KOPT-K1 (cell line): ENCODE data around the gene AKAP13.
"Not testable (repeated sequence)": the region's sequence is repeated elsewhere in the genome, so short reads cannot be mapped to it uniquely, and the experiment has no call there.

ENCODE experiments used
- H3K27ac ChIP-seq: fragments of 200-600 bp; sonication (generic); 2 replicates; pipeline ENCODE4 v1.5.1; 2016; ENCODE audit warnings: antibody characterized with exemption, mild to moderate bottlenecking, low read depth, low read length; ENCODE audit not compliant: poor library complexity, severe bottlenecking
- H3K36me3 ChIP-seq: fragments of 200-600 bp; sonication (generic); 2 replicates; pipeline ENCODE4 v1.5.1; 2017; ENCODE audit warnings: antibody characterized with exemption, mild to moderate bottlenecking, low read length, moderate library complexity; ENCODE audit not compliant: insufficient read depth
- H3K9me3 ChIP-seq: fragments of 200-600 bp; sonication (generic); 2 replicates; pipeline ENCODE4 v1.5.1; 2017; ENCODE audit warnings: antibody characterized with exemption, low read length, mild to moderate bottlenecking; ENCODE audit not compliant: insufficient read depth, poor library complexity, severe bottlenecking

Gene AKAP13

DNA sequence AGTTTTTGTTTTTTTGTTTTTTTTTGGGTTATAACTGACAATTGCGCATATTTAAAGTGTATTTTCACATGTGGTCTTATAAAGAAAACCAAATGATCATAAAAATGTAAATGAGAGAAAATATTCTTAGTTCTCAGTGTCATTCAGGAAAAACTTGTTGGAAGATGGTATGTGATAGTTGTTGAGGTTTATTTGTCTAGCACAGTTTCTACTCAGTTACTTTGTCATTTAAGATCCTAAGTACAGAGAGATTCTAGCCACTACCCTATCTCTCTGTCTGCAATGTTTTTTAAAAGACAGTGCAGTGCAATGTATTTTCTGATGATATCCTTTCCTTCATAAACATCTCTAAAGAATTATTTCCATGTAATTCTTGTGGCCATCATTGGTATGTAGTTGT lies 46.1 kb downstream of the AKAP13 start:
- Histone ChIP-seq H3K9me3 (no peaks in the 10 kb centered on the region), H3K36me3 (no peaks in the 10 kb centered on the region), H3K27ac (no peak overlapping the region)

DNA sequence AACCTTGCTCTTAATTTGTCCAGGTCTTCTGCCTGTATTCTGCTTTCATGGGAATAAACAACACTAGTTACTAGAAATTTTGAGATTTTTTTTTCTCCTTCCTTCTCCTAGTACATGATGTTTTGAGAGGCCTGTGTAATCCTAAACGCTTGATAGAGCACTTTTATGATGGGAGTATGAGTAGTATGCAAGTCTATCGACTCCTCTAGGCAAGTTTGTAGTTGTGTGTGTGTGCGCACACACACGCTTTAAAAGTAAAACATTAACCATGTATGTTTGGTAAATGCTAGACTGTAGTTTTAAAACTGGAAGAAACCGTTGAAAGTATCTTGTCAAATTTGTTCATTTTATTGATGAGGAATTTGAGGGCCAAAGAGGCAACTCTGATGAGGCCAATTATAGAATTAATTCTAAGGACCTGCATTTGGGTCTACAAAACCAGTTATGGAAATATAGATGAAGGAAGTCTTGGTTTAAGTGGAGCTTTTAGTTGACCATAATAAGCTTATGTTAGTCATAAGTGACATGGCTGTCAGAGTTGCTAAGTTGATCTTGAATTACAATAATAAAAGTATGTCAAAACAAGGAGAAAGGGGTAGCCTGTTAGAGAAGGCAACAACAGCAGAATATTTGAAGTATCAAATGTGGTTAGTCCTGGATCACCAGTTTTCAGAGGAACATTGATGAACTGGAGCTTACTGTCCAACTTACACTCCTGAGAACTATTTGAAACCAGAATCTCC lies 47.1 kb downstream of the AKAP13 start:
- no peak overlapping the region for H3K27ac ChIP-seq
- H3K36me3 ChIP-seq = no peaks in the 10 kb centered on the region
- no peaks in the 10 kb centered on the region for H3K9me3 ChIP-seq

DNA sequence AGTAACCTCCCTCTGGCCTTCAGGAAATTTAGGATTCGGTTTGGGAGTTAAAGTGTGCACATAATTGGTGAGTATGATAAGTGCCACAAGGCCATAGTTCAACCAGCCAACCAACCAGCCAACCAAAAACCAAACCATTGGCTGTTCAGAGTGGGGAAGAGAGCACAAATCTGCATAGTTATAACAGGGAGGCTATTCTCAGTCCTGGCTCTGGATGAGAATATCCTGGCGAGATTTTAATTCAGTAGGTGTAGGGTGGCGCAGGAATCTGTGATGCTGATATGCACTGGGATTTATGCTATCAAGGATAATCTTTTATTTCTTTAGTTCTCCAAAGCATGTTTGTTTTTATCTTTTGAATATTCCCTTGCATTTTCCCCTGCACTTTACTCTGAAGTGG lies 49.1 kb downstream of the AKAP13 start:
- Histone ChIP-seq H3K27ac (no peak overlapping the region), H3K36me3 (no peaks in the 10 kb centered on the region), H3K9me3 (peaks cover 4% of the 10 kb centered on the region)

DNA sequence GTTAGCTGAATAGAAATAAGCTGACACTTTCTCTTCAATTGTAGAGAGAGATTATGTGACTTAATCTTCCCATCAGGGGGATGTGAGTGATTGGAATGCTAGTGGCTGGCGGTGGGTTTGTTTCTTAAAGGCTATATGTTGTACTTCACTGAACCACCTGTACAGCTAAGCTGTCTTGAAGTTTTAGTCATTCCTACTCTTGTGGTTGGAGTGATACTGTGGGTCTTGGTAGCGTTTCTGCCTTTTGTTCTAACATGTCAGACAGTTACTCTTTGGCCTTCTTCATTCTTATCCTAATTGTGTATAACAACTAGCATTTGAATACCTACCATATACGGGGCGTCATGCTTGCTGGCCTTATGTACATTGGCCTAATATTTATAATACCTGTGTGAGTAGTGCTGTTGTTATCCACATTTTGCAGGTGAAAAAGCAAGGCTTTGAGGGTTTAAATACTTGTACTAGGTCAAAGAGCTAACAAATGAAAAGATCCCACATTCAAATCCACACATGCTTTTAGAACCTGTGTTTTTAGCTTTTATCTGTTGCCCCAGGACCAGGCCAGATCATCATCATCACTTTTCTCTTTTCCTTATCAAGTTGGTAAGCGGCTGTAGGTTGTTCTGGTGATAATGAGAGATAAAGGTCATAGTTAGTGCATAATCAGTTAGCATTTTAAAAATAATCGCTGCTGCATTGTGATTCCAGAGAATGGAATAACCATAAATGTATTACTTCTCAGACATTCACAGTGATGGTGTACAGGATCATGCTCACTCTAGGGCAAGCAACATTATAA lies 50.2 kb downstream of the AKAP13 start:
- Histone ChIP-seq H3K27ac (no peak overlapping the region), H3K9me3 (peaks cover 4% of the 10 kb centered on the region)

DNA sequence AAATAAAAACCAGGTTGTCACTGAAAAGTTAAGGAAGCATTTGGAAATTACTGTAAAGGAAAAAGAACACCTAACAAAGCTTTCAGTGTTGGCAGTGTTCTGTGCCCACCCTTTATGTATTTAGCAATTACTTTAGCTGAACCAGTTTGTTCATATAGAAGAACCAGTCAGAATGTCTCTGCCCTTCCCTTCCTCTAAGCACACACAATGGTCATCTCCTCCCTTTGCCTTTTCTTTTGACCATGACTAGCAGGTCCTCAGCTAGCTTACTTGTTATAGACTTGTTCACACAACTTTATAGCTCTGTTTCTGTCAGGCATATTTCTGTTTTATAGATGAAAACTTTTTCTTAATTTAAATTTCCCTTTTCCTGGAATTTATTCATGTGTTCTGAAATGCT lies 59.6 kb downstream of the AKAP13 start:
- H3K36me3 ChIP-seq = no peaks in the 10 kb centered on the region
- no peaks in the 10 kb centered on the region for H3K9me3 ChIP-seq
- no peak overlapping the region for H3K27ac ChIP-seq

More for the DNA sequence above, 50.2 kb downstream of the AKAP13 start:
- H3K36me3 ChIP-seq = no peaks in the 10 kb centered on the region

DNA sequence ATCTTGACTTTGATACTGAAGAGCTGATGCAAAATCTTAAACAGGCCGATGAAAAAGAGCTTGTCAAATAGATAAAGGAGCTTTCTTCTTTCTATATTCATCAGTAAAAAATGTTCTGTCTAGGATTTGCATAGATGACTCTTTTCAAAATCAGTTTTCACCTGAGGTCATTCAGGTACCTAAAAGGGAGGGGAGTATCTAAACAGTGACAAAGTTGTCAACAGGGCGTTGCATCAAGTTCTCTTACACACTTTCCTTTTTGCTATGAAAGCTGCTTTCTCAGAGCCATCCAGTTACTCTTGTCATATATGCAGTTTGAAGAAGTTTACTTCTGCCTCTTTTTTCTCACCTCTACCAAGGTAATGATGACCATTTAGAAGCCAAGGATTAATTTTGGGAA lies 60.0 kb downstream of the AKAP13 start:
- Histone ChIP-seq H3K9me3 (no peaks in the 10 kb centered on the region), H3K36me3 (no peaks in the 10 kb centered on the region), H3K27ac (no peak overlapping the region)

DNA sequence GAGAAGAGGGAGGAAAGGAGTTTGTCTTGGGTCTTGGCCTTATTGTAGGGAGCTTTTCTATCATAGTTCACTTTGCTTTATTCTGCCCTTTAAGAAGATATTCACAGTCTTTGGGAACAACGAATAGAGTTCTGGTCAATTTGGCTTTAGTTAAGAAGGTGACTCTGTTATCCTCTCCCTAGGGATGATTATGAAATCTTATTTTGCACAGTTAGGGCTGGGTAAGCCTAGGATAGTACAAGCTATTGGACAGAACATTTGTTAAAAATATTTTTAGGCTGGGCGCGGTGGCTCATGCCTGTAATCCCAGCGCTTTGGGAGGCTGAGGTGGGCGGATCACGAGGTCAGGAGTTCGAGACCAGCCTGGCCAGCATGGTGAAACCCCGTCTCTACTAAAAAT lies 61.5 kb downstream of the AKAP13 start:
- H3K9me3 ChIP-seq, H3K27ac ChIP-seq, H3K36me3 ChIP-seq: not testable (repeated sequence)

DNA sequence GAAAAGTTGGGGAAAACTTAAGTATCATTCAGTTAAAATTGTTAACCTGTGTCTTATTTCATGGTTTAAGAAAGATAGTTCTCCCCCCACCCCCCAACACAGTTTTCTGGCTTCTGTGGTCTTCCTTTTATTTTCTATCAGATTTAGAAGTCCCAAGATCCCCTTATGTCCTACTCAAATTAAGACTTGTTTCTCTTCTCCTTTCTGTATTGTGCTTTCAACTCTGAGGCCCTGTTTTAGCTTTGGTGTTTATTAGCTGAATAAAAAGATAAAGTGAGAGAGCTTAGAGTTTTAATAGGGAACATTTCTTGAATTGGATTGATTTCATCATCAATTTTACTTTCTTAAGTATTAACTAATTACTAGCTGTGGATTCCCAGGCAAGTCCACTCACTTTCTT lies 62.6 kb downstream of the AKAP13 start:
- H3K9me3 ChIP-seq = no peaks in the 10 kb centered on the region
- no peaks in the 10 kb centered on the region for H3K36me3 ChIP-seq
- no peak overlapping the region for H3K27ac ChIP-seq

DNA sequence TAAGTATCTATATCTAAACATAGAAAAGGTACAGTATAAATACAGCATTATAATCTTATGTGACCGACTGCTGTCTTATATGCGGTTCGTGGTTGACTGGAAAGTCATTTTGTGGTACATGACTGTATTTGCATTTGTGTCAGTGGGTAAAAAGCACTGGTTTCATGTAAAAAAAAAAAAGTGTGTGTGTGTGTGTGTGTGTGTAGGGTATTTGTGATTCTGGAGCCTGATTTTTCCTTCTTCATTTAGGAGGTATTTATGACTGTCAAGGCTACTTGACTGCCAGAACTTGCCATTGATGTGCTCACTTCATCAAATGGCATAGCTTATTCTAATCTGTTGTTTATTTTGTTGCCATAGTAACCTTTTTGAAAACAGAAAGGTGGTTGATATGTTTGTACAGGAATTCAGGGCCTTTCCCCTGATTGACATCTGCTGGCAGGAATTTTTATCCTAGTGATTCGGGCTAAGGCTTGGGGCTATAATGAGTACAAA lies 63.2 kb downstream of the AKAP13 start:
- no peaks in the 10 kb centered on the region for H3K36me3 ChIP-seq
- no peaks in the 10 kb centered on the region for H3K9me3 ChIP-seq
- no peak overlapping the region for H3K27ac ChIP-seq

DNA sequence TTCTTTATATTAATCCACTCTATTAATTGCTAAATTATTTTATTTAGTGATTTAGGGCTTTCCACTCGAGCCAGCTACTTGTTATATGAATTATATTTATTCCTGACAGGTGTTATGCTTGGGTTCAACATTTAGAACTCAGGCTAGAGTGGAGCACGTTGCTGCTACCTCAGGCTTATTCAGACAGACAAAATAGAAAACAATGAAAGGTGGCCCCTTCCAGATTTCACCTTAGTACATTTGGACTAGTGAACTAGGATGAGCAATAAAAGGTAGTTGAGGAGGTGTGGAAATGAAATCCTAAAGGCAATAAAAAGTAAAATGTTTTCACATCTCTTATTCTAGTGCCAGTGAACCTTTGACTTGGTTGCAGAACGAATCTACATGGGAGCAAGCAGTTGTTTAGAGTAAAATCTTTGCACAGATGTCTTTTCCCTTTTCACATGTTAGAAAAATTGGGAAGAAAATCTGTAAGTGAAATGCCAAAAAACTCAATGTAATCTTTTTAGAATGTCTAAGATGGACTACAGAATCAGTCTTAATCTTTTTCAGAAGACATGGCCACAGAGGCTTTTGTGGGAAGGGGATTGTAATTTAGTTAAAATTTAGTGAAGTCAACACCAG lies 63.8 kb downstream of the AKAP13 start:
- Histone ChIP-seq H3K9me3 (no peaks in the 10 kb centered on the region), H3K27ac (no peak overlapping the region), H3K36me3 (no peaks in the 10 kb centered on the region)

DNA sequence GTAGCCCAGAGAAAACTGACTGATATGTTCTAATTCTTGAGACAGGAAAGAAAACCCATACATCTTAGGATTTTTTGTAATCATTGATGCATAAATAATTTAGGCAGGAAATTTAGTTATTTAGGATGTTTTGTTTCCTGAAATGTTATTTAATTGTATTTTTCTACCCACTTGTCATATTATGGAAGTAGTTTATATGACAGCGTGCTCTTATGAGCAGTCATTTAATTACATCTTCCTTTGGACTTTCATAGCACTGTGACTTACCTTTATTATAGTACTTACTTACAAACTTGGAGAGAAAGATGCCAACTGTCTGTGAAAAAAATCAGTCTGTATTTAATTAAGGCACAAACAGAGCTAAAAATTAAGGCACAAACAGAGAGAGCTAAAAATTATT lies 65.0 kb downstream of the AKAP13 start:
- Histone ChIP-seq H3K27ac (no peak overlapping the region), H3K9me3 (peaks cover 6% of the 10 kb centered on the region)

DNA sequence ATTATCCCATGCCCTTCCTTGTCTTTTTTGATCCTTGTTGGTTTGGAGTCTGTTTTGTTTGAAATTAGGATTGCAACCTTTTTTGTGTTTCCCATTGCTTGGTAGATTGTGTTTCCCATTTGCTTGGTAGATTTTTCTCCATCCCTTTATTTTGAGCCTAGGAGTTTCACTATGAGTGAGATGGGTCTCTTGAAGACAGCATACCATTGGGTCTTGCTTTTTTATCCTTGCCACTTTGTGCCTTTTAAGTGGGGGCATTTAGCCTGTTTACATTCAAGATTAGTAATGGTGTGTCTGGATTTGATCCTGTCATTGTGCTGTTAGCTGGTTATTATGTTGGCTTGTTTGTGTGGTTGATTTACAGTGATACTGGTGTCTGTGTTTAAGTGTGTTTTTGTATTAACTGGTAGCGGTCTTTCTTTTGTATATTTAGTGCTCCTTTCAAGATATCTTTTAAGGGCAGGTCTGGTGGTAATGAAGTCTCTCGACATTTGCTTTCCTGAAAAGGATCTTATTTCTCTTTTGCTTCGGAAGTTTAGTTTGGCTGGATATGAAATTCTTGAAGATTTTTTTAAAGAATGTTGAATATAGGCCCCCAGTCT lies 70.8 kb downstream of the AKAP13 start:
- Histone ChIP-seq H3K36me3 (no peaks in the 10 kb centered on the region), H3K9me3 (peaks cover 21% of the 10 kb centered on the region), H3K27ac (no peak overlapping the region)

More for the DNA sequence above, 65.0 kb downstream of the AKAP13 start:
- H3K36me3 ChIP-seq = no peaks in the 10 kb centered on the region

DNA sequence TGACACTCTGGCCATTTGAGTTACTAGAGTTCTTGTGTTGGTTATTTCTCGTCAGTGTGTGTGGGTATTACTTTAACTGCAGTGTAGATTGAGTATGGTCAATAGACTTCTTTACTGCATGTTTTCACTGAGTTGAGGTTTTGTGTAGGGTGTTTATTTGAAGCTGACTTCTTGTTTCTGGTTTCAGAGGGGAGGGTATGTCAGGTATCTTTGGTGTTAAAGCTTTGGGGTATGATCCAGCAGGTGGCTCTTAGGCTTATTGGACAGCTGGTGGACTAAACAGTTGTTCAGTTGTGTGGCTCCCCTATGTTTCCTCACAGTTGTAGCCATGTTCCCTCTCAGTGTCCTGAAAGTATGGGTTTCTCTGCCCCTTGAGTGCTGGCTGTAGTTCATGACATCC lies 72.0 kb downstream of the AKAP13 start:
- Histone ChIP-seq H3K9me3 (peaks cover 21% of the 10 kb centered on the region), H3K36me3 (no peaks in the 10 kb centered on the region), H3K27ac (no peak overlapping the region)

DNA sequence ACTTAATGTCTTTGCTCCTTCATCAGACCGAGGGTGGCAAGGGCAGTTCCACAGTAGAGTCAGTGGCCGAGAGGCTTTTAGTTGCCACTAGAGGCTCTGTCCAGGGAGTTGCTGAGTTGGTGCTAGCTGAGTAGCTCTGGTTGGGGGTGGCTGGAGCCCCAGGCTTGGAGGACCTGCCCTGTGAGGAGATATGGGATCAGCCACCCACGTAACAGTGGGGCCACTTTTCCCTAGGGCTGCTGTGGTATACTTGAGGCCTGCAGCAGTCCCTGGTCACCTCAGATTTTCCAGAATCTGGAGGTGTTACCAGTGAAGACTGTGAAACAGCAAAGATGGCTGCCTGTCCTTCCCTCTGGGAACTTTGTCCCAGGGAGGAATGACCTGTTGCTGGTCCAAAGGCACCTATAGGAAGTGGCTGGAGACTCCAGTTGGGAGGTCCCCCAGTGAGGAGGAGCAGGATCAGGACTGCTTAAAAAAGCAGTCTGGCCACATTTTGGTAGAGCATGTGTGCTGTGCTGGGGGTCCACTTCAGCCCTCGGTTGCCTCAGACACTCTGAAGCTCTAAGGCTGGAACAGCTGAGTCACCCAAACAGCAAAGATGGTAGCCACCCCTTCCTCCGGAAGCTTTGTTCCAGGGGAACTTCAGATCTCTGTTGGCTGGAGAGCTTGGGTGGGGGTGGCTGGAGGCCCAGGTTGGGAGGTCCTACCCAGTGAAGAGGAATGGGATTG lies 72.9 kb downstream of the AKAP13 start:
- H3K27ac ChIP-seq = no peak overlapping the region
- peaks cover 21% of the 10 kb centered on the region for H3K9me3 ChIP-seq

More for the DNA sequence above, 72.9 kb downstream of the AKAP13 start:
- no peaks in the 10 kb centered on the region for H3K36me3 ChIP-seq
